ENCODE data around the gene NPB.

NPB gene

GRCh38 chr17:81947189-81947588 is 45.2 kb downstream of the NPB start, which contains the start of gene MYADML2:
Gene MYADML2, minus strand, starts transcription at chr17:81947233. Its CDS starts 5,492 bp downstream, at chr17:81941741.
- DNase-seq (ENCODE audit: insufficient read length, low spot score) (no peak), FAIRE-seq (no peak)
- TF ChIP-seq POLR2A (IDR thresholded peaks at IDR 0.05; ENCODE audit: low read depth, low read length) (no peak), POLR2AphosphoS5 (IDR thresholded peaks at IDR 0.05; ENCODE audit: low read depth, low read length) (no peak), POU2F2 (IDR thresholded peaks at IDR 0.05; ENCODE audit: low read depth, low read length) (no peak), TAF1 (IDR thresholded peaks at IDR 0.05; ENCODE audit: low read depth, low read length) (no peak), PAX5 (IDR thresholded peaks at IDR 0.05; ENCODE audit: insufficient read depth, low read length, severe bottlenecking) (no peak), SPI1 (IDR thresholded peaks at IDR 0.05; ENCODE audit: low read depth, low read length) (no peak)

- DNase-seq (ENCODE audit: insufficient read length, low spot score) (no peak), FAIRE-seq (peak; percentile 38)
- no peak for TF ChIP-seq TAF1 (IDR thresholded peaks at IDR 0.05; ENCODE audit: low read depth, low read length)
- TF ChIP-seq POLR2A (IDR thresholded peaks at IDR 0.05; ENCODE audit: low read depth, low read length): no peak
- TF ChIP-seq POU2F2 (IDR thresholded peaks at IDR 0.05; ENCODE audit: low read depth, low read length): no peak
- TF ChIP-seq PAX5 (IDR thresholded peaks at IDR 0.05; ENCODE audit: insufficient read depth, low read length, severe bottlenecking): no peak
- no peak for TF ChIP-seq SPI1 (IDR thresholded peaks at IDR 0.05; ENCODE audit: low read depth, low read length)
- TF ChIP-seq POLR2AphosphoS5 (IDR thresholded peaks at IDR 0.05; ENCODE audit: low read depth, low read length): no peak
These were observed 46.8 kb downstream of the NPB start for GRCh38 chr17:81948635-81949378.

GRCh38 chr17:81950501-81950900 is 48.5 kb downstream of the NPB start:
- FAIRE-seq (no peak), DNase-seq (ENCODE audit: insufficient read length, low spot score) (no peak)
- TF ChIP-seq PAX5 (IDR thresholded peaks at IDR 0.05; ENCODE audit: insufficient read depth, low read length, severe bottlenecking) (no peak), POLR2AphosphoS5 (IDR thresholded peaks at IDR 0.05; ENCODE audit: low read depth, low read length) (no peak), POU2F2 (IDR thresholded peaks at IDR 0.05; ENCODE audit: low read depth, low read length) (no peak), SPI1 (IDR thresholded peaks at IDR 0.05; ENCODE audit: low read depth, low read length) (no peak), TAF1 (IDR thresholded peaks at IDR 0.05; ENCODE audit: low read depth, low read length) (no peak), POLR2A (IDR thresholded peaks at IDR 0.05; ENCODE audit: low read depth, low read length) (no peak)

- DNase-seq (ENCODE audit: insufficient read length, low spot score) (no peak), FAIRE-seq (no peak)
- TF ChIP-seq PAX5 (IDR thresholded peaks at IDR 0.05; ENCODE audit: insufficient read depth, low read length, severe bottlenecking) (no peak), POU2F2 (IDR thresholded peaks at IDR 0.05; ENCODE audit: low read depth, low read length) (no peak), TAF1 (IDR thresholded peaks at IDR 0.05; ENCODE audit: low read depth, low read length) (no peak), SPI1 (IDR thresholded peaks at IDR 0.05; ENCODE audit: low read depth, low read length) (no peak), POLR2A (IDR thresholded peaks at IDR 0.05; ENCODE audit: low read depth, low read length) (no peak), POLR2AphosphoS5 (IDR thresholded peaks at IDR 0.05; ENCODE audit: low read depth, low read length) (no peak)
These were observed 50.0 kb downstream of the NPB start for GRCh38 chr17:81951785-81952684.
